ENCODE measurements around the gene PLCB1. TPM values are rescaled to one million over a fixed set of nuclear protein-coding genes. Genes with fewer than 3 reads are reported as not detected.

PLCB1 gene
- polyA plus RNA-seq, 1 donor (not counting 4 experiments of a cell fraction or from before 2014, with no cell fraction given), result 0.37 TPM

DNA sequence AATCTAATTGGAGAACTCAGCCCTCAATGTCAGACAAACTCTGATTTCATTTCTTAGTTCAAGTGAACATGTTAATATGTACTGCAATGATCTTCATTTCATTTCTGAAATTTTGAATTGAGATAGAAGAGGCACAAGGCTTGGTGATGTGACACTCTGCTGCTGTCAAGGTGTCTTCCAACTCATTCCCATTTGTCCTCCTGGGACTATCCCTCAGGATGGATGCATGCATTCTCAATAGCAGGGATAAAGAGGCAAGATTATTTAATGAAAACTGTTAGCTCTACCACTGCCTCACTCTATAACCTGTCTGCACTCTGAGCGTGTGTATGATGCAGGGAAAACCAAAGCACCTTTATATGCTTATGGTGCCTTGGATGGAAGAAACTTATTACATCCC is 78.7 kb downstream of the PLCB1 start:
- TF ChIP-seq EZH2 (IDR thresholded peaks at IDR 0.05; ENCODE audit: low read length) (no peak), CTCF (optimal IDR thresholded peaks at IDR 0.05 in 1 of 3, IDR thresholded peaks at IDR 0.05 in 1 of 3, conservative IDR thresholded peaks at IDR 0.05 in 1 of 3; ENCODE audit: extremely low read depth in 1 of 3, insufficient read depth in 2 of 3, low read length in 3 of 3) (no peak)
- no peak overlapping the region for H2AFZ ChIP-seq (ENCODE audit: control insufficient read depth, low read length)
- dilution Hi-C loops (cut with MboI; ENCODE audit: extremely low pct_ligation_motif_present, low sequenced_read_pairs), result no loop called here
- no peak overlapping the region for H3K4me3 ChIP-seq (ENCODE audit: control insufficient read depth in 2 of 3, extremely low read depth in 1 of 3, insufficient read depth in 2 of 3, low read depth in 1 of 3, low read length in 3 of 3)
- H3K4me2 ChIP-seq (ENCODE audit: control insufficient read depth, extremely low read depth, insufficient read depth, low read depth, low read length), result no peak overlapping the region
- H3K36me3 ChIP-seq (ENCODE audit: control insufficient read depth in 2 of 2, extremely low read depth in 1 of 2, insufficient read depth in 2 of 2, low read length in 2 of 2), result no peaks in the 10 kb centered on the region
- DNase-seq (ENCODE audit: low read depth, low spot score) (no peak), FAIRE-seq (no peak)
- H3K9ac ChIP-seq (ENCODE audit: control insufficient read depth, extremely low read depth, insufficient read depth, low read length), result no peak overlapping the region
- H3K27ac ChIP-seq (ENCODE audit: control insufficient read depth, insufficient read depth, low read length), result no peak overlapping the region
- no peaks in the 10 kb centered on the region for H3K9me3 ChIP-seq (ENCODE audit: control insufficient read depth, low read depth, low read length)
- no peaks in the 10 kb centered on the region for H4K20me1 ChIP-seq (ENCODE audit: control insufficient read depth, extremely low read depth, insufficient read depth, low read length)
- no peaks in the 10 kb centered on the region for H3K9me1 ChIP-seq (ENCODE audit: control insufficient read depth, extremely low read depth, insufficient read depth, low read length)
- no peaks in the 10 kb centered on the region for H3K4me1 ChIP-seq (ENCODE audit: control insufficient read depth, extremely low read depth, insufficient read depth, low read length)
- H3K79me2 ChIP-seq (ENCODE audit: control insufficient read depth, insufficient read depth, low read length), result no peaks in the 10 kb centered on the region
- H3K27me3 ChIP-seq (ENCODE audit: control insufficient read depth, extremely low read depth, insufficient read depth, low read length), result no peaks in the 10 kb centered on the region

GRCh38 chr20:8212286-8212685 is 80.2 kb downstream of the PLCB1 start:
- DNase-seq (ENCODE audit: low read depth, low spot score), result no peak
- Histone ChIP-seq H3K79me2 (ENCODE audit: control insufficient read depth, insufficient read depth, low read length) (no peaks in the 10 kb centered on the region), H3K9me3 (ENCODE audit: control insufficient read depth, low read depth, low read length) (no peaks in the 10 kb centered on the region), H2AFZ (ENCODE audit: control insufficient read depth, low read length) (no peak overlapping the region), H3K4me2 (ENCODE audit: control insufficient read depth, extremely low read depth, insufficient read depth, low read depth, low read length) (no peak overlapping the region), H3K9ac (ENCODE audit: control insufficient read depth, extremely low read depth, insufficient read depth, low read length) (no peak overlapping the region), H3K27ac (ENCODE audit: control insufficient read depth, insufficient read depth, low read length) (no peak overlapping the region), H3K4me1 (ENCODE audit: control insufficient read depth, extremely low read depth, insufficient read depth, low read length) (no peaks in the 10 kb centered on the region), H3K4me3 (ENCODE audit: control insufficient read depth in 2 of 3, extremely low read depth in 1 of 3, insufficient read depth in 2 of 3, low read depth in 1 of 3, low read length in 3 of 3) (no peak overlapping the region), H3K9me1 (ENCODE audit: control insufficient read depth, extremely low read depth, insufficient read depth, low read length) (no peaks in the 10 kb centered on the region), H3K36me3 (ENCODE audit: control insufficient read depth in 2 of 2, extremely low read depth in 1 of 2, insufficient read depth in 2 of 2, low read length in 2 of 2) (no peaks in the 10 kb centered on the region), H4K20me1 (ENCODE audit: control insufficient read depth, extremely low read depth, insufficient read depth, low read length) (no peaks in the 10 kb centered on the region), H3K27me3 (ENCODE audit: control insufficient read depth, extremely low read depth, insufficient read depth, low read length) (no peaks in the 10 kb centered on the region)
- FAIRE-seq, result no peak
- TF ChIP-seq EZH2 (IDR thresholded peaks at IDR 0.05; ENCODE audit: low read length), result no peak
- TF ChIP-seq CTCF (optimal IDR thresholded peaks at IDR 0.05 in 1 of 3, IDR thresholded peaks at IDR 0.05 in 1 of 3, conservative IDR thresholded peaks at IDR 0.05 in 1 of 3; ENCODE audit: extremely low read depth in 1 of 3, insufficient read depth in 2 of 3, low read length in 3 of 3), result no peak
- dilution Hi-C loops (cut with MboI; ENCODE audit: extremely low pct_ligation_motif_present, low sequenced_read_pairs), result no loop called here

All from keratinocyte (primary cell).